HepG2 (cell line): ENCODE measurements around the gene OBI1. TPM values are rescaled to one million over a fixed set of nuclear protein-coding genes. Genes with fewer than 3 reads are reported as not detected.

Source experiments
- ATAC-seq: fragments of 200-7000 bp; cut with Tn5 transposase; 3 replicates; pipeline ENCODE4 v1.9.1; 2020; ENCODE audit warnings: mild to moderate bottlenecking, moderate library complexity
- BruUV-seq: library from RNA; stranded (reverse); fragments of 400-500 nt; replicated peaks from 2 replicates; lab custom pipeline; 2021; lab: Mats Ljungman, UMichigan
- CTCF ChIA-PET: fragments of 300-600 bp; formaldehyde crosslinking; extraction: SDS; loops from one replicate; lab custom pipeline; 2021; ENCODE audit warnings: low total read pairs, inconsistent platforms, low intra/inter-chr PET ratio; lab: Yijun Ruan, JAX
- POLR2A ChIA-PET: fragments of 350-600 bp; sonication (Branson Sonifier 250); formaldehyde crosslinking; loops from one replicate; lab custom pipeline; 2020; ENCODE audit warnings: antibody characterized with exemption, inconsistent platforms; lab: Yijun Ruan, JAX
- DNase-seq: peaks from one replicate; pipeline ENCODE4 v3.0.0-alpha.2; 2015; ENCODE audit warnings: low spot score
- FAIRE-seq: peaks from 3 replicates; lab custom pipeline; 2011; peaks lifted over from hg19 to GRCh38; lab: Jason Lieb, UNC
- H2AFZ ChIP-seq: one replicate; pipeline ENCODE4 v1.6.1; 2011; ENCODE audit warnings: low read length, inconsistent platforms
- H3K27ac ChIP-seq: fragments of 300-600 bp; 3 replicates; pipeline ENCODE4 v1.8.0; 2011; ENCODE audit warnings: mixed run types, mild to moderate bottlenecking, mixed read lengths, low read length, inconsistent platforms; ENCODE audit not compliant: insufficient read depth; ENCODE audit errors: extremely low read length
- H3K27me3 ChIP-seq, 2 experiments: fragments of 200-600 bp in 1 of 2; 2 replicates in 1 of 2; 3 replicates in 1 of 2; pipeline versions ENCODE4 v1.6.0 to v1.8.0; 2011; ENCODE audit warnings: low read length in 2 of 2, mild to moderate bottlenecking in 2 of 2, moderate library complexity in 2 of 2, inconsistent platforms in 1 of 2; ENCODE audit not compliant: insufficient read depth in 2 of 2, control insufficient read depth in 1 of 2
- H3K36me3 ChIP-seq, 2 experiments: fragments of 200-600 bp in 1 of 2; replicated peaks in 1 of 2; 2 replicates in 1 of 2; 3 replicates in 1 of 2; pipeline versions ENCODE4 v1.5.1 to v1.8.0; 2011; ENCODE audit warnings: low read length in 2 of 2, inconsistent platforms in 1 of 2; ENCODE audit not compliant: insufficient read depth in 2 of 2, control insufficient read depth in 1 of 2
- H3K4me1 ChIP-seq: 2 replicates; pipeline ENCODE4 v1.5.1; 2012; ENCODE audit warnings: low read length, inconsistent platforms; ENCODE audit not compliant: insufficient read depth
- H3K4me2 ChIP-seq: 2 replicates; pipeline ENCODE4 v1.6.0; 2011; ENCODE audit warnings: low read depth, low read length, inconsistent platforms
- H3K4me3 ChIP-seq, 3 experiments: fragments of 200-600 bp in 1 of 3; sonication (generic), shearing (Covaris generic) in 1 of 3; replicated peaks in 1 of 3; 2 replicates each; pipeline ENCODE4 v1.5.1; 2011 to 2016; ENCODE audit warnings: low read length in 3 of 3, inconsistent platforms in 2 of 3, low read depth in 2 of 3, mild to moderate bottlenecking in 2 of 3, control low read depth in 1 of 3, mixed read lengths in 1 of 3; ENCODE audit not compliant: insufficient read depth in 1 of 3
- H3K79me2 ChIP-seq: one replicate; pipeline ENCODE4 v1.6.1; 2011; ENCODE audit warnings: low read length, inconsistent platforms; ENCODE audit not compliant: insufficient read depth
- H3K9ac ChIP-seq: 2 replicates; pipeline ENCODE4 v1.6.0; 2011; ENCODE audit warnings: mild to moderate bottlenecking, low read depth, low read length, inconsistent platforms; ENCODE audit not compliant: insufficient read depth
- H3K9me3 ChIP-seq: 2 replicates; pipeline ENCODE4 v1.5.1; 2012; ENCODE audit warnings: mild to moderate bottlenecking, low read length
- H4K20me1 ChIP-seq: 2 replicates; pipeline ENCODE4 v1.6.0; 2011; ENCODE audit warnings: inconsistent platforms, mild to moderate bottlenecking, low read length, moderate library complexity; ENCODE audit not compliant: insufficient read depth
- AKAP8 ChIP-seq: sonication (generic); formaldehyde crosslinking; IDR thresholded peaks from 2 replicates; pipeline ENCODE4 v1.5.1; 2020; ENCODE audit warnings: mild to moderate bottlenecking, missing genetic modification reagents
- FOSL1 ChIP-seq: sonication (generic); formaldehyde crosslinking; IDR thresholded peaks from 2 replicates; pipeline ENCODE4 v1.9.0; 2021; ENCODE audit warnings: missing genetic modification reagents, borderline replicate concordance
- GATAD2A ChIP-seq: IDR thresholded peaks from 2 replicates; pipeline ENCODE4 v1.6.1; 2016
- KDM5A ChIP-seq: fragments of 200-600 bp; sonication (generic); IDR thresholded peaks from 2 replicates; pipeline ENCODE4 v1.7.0; 2018; ENCODE audit warnings: antibody characterized with exemption, mild to moderate bottlenecking, low read length, borderline replicate concordance
- MTA3 ChIP-seq: sonication (generic); formaldehyde crosslinking; IDR thresholded peaks from 2 replicates; pipeline ENCODE4 v1.4.0; 2020; ENCODE audit warnings: missing genetic modification reagents
- NFATC3 ChIP-seq: sonication (generic); formaldehyde crosslinking; IDR thresholded peaks from 2 replicates; pipeline ENCODE4 v1.5.1; 2020; ENCODE audit warnings: mild to moderate bottlenecking, missing genetic modification reagents
- NR2C2 ChIP-seq: sonication (generic); formaldehyde crosslinking; IDR thresholded peaks from 2 replicates; pipeline ENCODE4 v1.4.0; 2020; ENCODE audit warnings: missing genetic modification reagents, mild to moderate bottlenecking, moderate library complexity, borderline replicate concordance
- NR2F6 ChIP-seq, 2 experiments: IDR thresholded peaks; 2 replicates each; pipeline ENCODE4 v1.6.1; 2016; ENCODE audit warnings: antibody characterized with exemption in 1 of 2, mild to moderate bottlenecking in 1 of 2
- XRCC5 ChIP-seq: fragments of 200-400 bp; formaldehyde crosslinking; optimal IDR thresholded peaks from 2 replicates; pipeline ENCODE3; 2017; ENCODE audit warnings: mild to moderate bottlenecking, low read length
- ZBTB2 ChIP-seq: sonication (generic); formaldehyde crosslinking; IDR thresholded peaks from 2 replicates; pipeline ENCODE4 v1.8.0; 2022; ENCODE audit warnings: low read depth, missing genetic modification reagents
- ZBTB25 ChIP-seq: IDR thresholded peaks from 2 replicates; pipeline ENCODE4 v1.6.1; 2018; ENCODE audit warnings: missing genetic modification reagents
- ZNF263 ChIP-seq: sonication (generic); formaldehyde crosslinking; IDR thresholded peaks from 2 replicates; pipeline ENCODE4 v1.4.0; 2020; ENCODE audit warnings: missing genetic modification reagents
- ZNF33B ChIP-seq: sonication (generic); formaldehyde crosslinking; IDR thresholded peaks from 2 replicates; pipeline ENCODE4 v1.5.1; 2020; ENCODE audit warnings: mild to moderate bottlenecking, missing genetic modification reagents
- ZNF460 ChIP-seq: sonication (generic); formaldehyde crosslinking; IDR thresholded peaks from 2 replicates; pipeline ENCODE4 v1.5.1; 2020; ENCODE audit warnings: missing genetic modification reagents, mild to moderate bottlenecking, borderline replicate concordance
- ZNF562 ChIP-seq: sonication (generic); formaldehyde crosslinking; IDR thresholded peaks from 2 replicates; pipeline ENCODE4 v1.8.0; 2022; ENCODE audit warnings: missing genetic modification reagents, borderline replicate concordance
- ZNF572 ChIP-seq: sonication (generic); formaldehyde crosslinking; IDR thresholded peaks from 2 replicates; pipeline ENCODE4 v1.5.1; 2020; ENCODE audit warnings: mild to moderate bottlenecking, missing genetic modification reagents
- ZNF574 ChIP-seq: sonication (generic); formaldehyde crosslinking; IDR thresholded peaks from 2 replicates; pipeline ENCODE4 v1.4.0; 2020; ENCODE audit warnings: missing genetic modification reagents
- ZNF772 ChIP-seq: sonication (generic); formaldehyde crosslinking; IDR thresholded peaks from 2 replicates; pipeline ENCODE4 v1.5.0; 2020; ENCODE audit warnings: mild to moderate bottlenecking, missing genetic modification reagents
- ZSCAN21 ChIP-seq: sonication (generic); formaldehyde crosslinking; IDR thresholded peaks from 2 replicates; pipeline ENCODE4 v1.8.0; 2022; ENCODE audit warnings: mild to moderate bottlenecking, missing genetic modification reagents, moderate library complexity, borderline replicate concordance
- WGBS: methylation state at CpG from one replicate; pipeline ENCODE4 v1.1.6; 2017; ENCODE audit warnings: low lambda C conversion rate; 5-methylcytosine and 5-hydroxymethylcytosine counted together
- in situ Hi-C: cut with HindIII; loops from 2 replicates; pipeline ENCODE4 v1.10.0; 2017; ENCODE audit warnings: low pct_unique_long_range_greater_than_20kb; ENCODE audit not compliant: extremely low pct_ligation_motif_present
- intact Hi-C: fragments of 100-400 bp; cut with micrococcal nuclease; formaldehyde crosslinking; loops from one replicate; pipeline ENCODE4 v1.10.0; 2022; ENCODE audit not compliant: unreplicated experiment
- polyA plus RNA-seq, 8 experiments: library from polyadenylated mRNA; depleted of rRNA in 3 of 8; stranded (reverse) in 7 of 8; unstranded in 1 of 8; fragments of >200 nt; fragmentation: Illumina TruSeq in 4 of 8; extraction: Trizol in 4 of 8; gene quantifications; 2 replicates each; pipeline versions ENCODE4 v1.2.1 to v1.2.3, GENCODE V29; 2011 to 2016; ENCODE audit warnings: low read depth in 4 of 8, missing spikeins in 1 of 8, mixed read lengths in 1 of 8; ENCODE audit not compliant: insufficient read depth in 1 of 8
- total RNA-seq, 5 experiments: library from RNA; depleted of rRNA; stranded (reverse); fragments of >200 nt; fragmentation: Illumina TruSeq; extraction: Trizol; gene quantifications; 2 replicates each; pipeline ENCODE4 v1.2.3, GENCODE V29; 2016; ENCODE audit warnings: low read depth in 1 of 5

The OBI1 gene
- total and polyA plus RNA-seq, 2 of the 13 experiments (the other 11 are each of a cell fraction or from before 2014, with no cell fraction given) = 7.8 to 23.5 TPM

GRCh38 chr13:78659732-78660494, 958 bp upstream of the OBI1 start (continued):
- TF ChIP-seq NR2F6 (IDR thresholded peaks at IDR 0.05) (no peak), NR2F6 (CRISPR knock-in tag; IDR thresholded peaks at IDR 0.05) (no peak), AKAP8 (CRISPR knock-in tag) (no peak), GATAD2A (CRISPR knock-in tag) (0 out of 2 replicates have a peak, but pooled peaks have one; percentile 11), ZNF562 (CRISPR knock-in tag) (no peak), ZNF33B (CRISPR knock-in tag) (no peak), ZSCAN21 (no peak), NFATC3 (CRISPR knock-in tag) (no peak), ZNF574 (CRISPR knock-in tag) (peak; percentile 41; the same call in 1 of the 2 replicates), ZNF263 (CRISPR knock-in tag) (no peak)

GRCh38 chr13:78659450-78659730, 435 bp upstream of the OBI1 start:
- ChIA-PET POLR2A (no interaction called here), CTCF (no interaction called here)
- DNase-seq (no peak), ATAC-seq (no peak), FAIRE-seq (no peak)
- WGBS = 2% methylated on average over 8 of the region's 8 CpGs
- no TSS peak for BruUV-seq
- Histone ChIP-seq H3K27me3 (peaks cover 0 to 12% of the 10 kb centered on the region in 2 experiments; a peak in 2 of 5 replicates), H3K4me1 (peaks cover 17% of the 10 kb centered on the region), H2AFZ (peak overlapping the region; percentile 100), H3K27ac (peak overlapping the region; percentile 90), H3K9me3 (no peaks in the 10 kb centered on the region), H3K4me3 (peak overlapping the region; percentile 79 to 90 (median 90)), H3K9ac (peak overlapping the region; percentile 83), H3K36me3 (no peaks in the 10 kb centered on the region; a peak in 1 of 5 replicates), H4K20me1 (peaks cover 4% of the 10 kb centered on the region), H3K4me2 (peak overlapping the region; percentile 95), H3K79me2 (peaks cover 39% of the 10 kb centered on the region)
- intact Hi-C loops (loop anchor here (1.0 kb wide), 1 partner anchor 56 kb away; the partner anchor contains the start of gene POU4F1), in situ Hi-C loops (no loop called here)
- TF ChIP-seq NR2C2 = no peak
- no peak for TF ChIP-seq ZNF572 (CRISPR knock-in tag)
- TF ChIP-seq XRCC5 = peak; percentile 2
- 0 out of 2 replicates have a peak, but pooled peaks have one; percentile 1 for TF ChIP-seq ZBTB25
- no peak for TF ChIP-seq FOSL1
- no peak for TF ChIP-seq MTA3 (CRISPR knock-in tag)
- no peak for TF ChIP-seq ZBTB2
- 0 out of 2 replicates have a peak, but pooled peaks have one; percentile 14 for TF ChIP-seq KDM5A
- no peak for TF ChIP-seq ZNF772 (CRISPR knock-in tag)
- no peak for TF ChIP-seq ZNF460 (CRISPR knock-in tag)
